HCT116 (cell line): ENCODE results near the gene MYO16.

Experiments
- ATF3 ChIP-seq: IDR thresholded peaks from 2 replicates; pipeline ENCODE4 v1.6.1; 2012
- CBX3 ChIP-seq: IDR thresholded peaks from 2 replicates; pipeline ENCODE4 v1.6.1; 2012; ENCODE audit warnings: low read depth
- CEBPB ChIP-seq: IDR thresholded peaks from 2 replicates; pipeline ENCODE4 v1.6.1; 2012; ENCODE audit warnings: low read depth
- CTCF ChIP-seq, 3 experiments: fragments of 200-600 bp in 1 of 3; sonication (generic) in 1 of 3; IDR thresholded peaks in 2 of 3; conservative IDR thresholded peaks in 1 of 3; 2 replicates each; pipeline ENCODE4 v1.5.1; 2012 to 2017; ENCODE audit warnings: low read depth in 2 of 3, low read length in 2 of 3, antibody characterized with exemption in 1 of 3, borderline replicate concordance in 1 of 3, control low read depth in 1 of 3, mild to moderate bottlenecking in 1 of 3, mixed read lengths in 1 of 3, mixed run types in 1 of 3, moderate library complexity in 1 of 3; ENCODE audit not compliant: insufficient read depth in 1 of 3
- ELF1 ChIP-seq: IDR thresholded peaks from 2 replicates; pipeline ENCODE4 v1.6.1; 2012; ENCODE audit warnings: low read depth, borderline replicate concordance
- EZH2 ChIP-seq: fragments of 200-600 bp; sonication (generic); IDR thresholded peaks from 2 replicates; pipeline ENCODE4 v1.6.1; 2017; ENCODE audit warnings: antibody characterized with exemption, mixed run types
- JUND ChIP-seq: IDR thresholded peaks from 2 replicates; pipeline ENCODE4 v1.6.1; 2012
- MAX ChIP-seq: IDR thresholded peaks from 2 replicates; pipeline ENCODE4 v1.6.1; 2012
- POLR2A ChIP-seq: IDR thresholded peaks from 2 replicates; pipeline ENCODE4 v1.7.0; 2011; ENCODE audit warnings: borderline replicate concordance; ENCODE audit not compliant: insufficient read depth, insufficient read length; ENCODE audit errors: extremely low read depth
- POLR2AphosphoS5 ChIP-seq: IDR thresholded peaks from 2 replicates; pipeline ENCODE4 v1.6.1; 2011; ENCODE audit warnings: mild to moderate bottlenecking, low read depth, low read length, moderate library complexity
- REST ChIP-seq: IDR thresholded peaks from 2 replicates; pipeline ENCODE4 v1.6.1; 2012; ENCODE audit warnings: low read depth
- SIN3A ChIP-seq: IDR thresholded peaks from 2 replicates; pipeline ENCODE4 v1.6.1; 2012; ENCODE audit warnings: low read depth
- SP1 ChIP-seq: IDR thresholded peaks from 2 replicates; pipeline ENCODE4 v1.6.1; 2012; ENCODE audit warnings: low read depth
- SRF ChIP-seq: IDR thresholded peaks from 2 replicates; pipeline ENCODE4 v1.6.1; 2012; ENCODE audit warnings: low read depth

DNA sequence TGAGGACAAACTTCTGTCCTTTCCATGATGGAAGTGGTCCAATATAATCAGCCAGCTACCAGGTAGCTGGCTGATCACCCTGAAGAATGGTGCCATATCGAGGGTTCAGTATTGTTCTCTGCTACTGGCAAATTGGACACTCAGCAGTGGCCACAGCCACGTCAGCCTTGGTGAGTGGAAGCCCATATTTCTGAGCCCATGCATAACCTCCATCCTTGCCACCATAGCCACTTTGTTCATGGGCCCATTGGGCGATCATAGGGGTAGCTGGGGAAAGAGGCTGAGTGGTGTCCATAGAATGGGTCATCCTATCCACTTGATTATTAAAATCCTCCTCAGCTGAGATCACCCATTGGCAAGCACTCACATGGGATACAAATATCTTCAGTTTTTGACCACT lies 591.2 kb downstream of the MYO16 start:
- no peak for TF ChIP-seq CTCF (IDR thresholded peaks at IDR 0.05 in 2 of 3, conservative IDR thresholded peaks at IDR 0.05 in 1 of 3; ENCODE audit: borderline replicate concordance in 1 of 3, insufficient read depth in 1 of 3, low read depth in 2 of 3, low read length in 2 of 3)
- no peak for TF ChIP-seq SIN3A
- TF ChIP-seq REST: no peak
- no peak for TF ChIP-seq POLR2A
- no peak for TF ChIP-seq SP1
- no peak for TF ChIP-seq EZH2
- no peak for TF ChIP-seq ATF3
- no peak for TF ChIP-seq POLR2AphosphoS5
- TF ChIP-seq MAX: no peak
- no peak for TF ChIP-seq ELF1
- TF ChIP-seq CBX3: no peak
- TF ChIP-seq CEBPB: no peak
- no peak for TF ChIP-seq JUND
- TF ChIP-seq SRF: no peak
